ENCODE measurements around the gene MND1.
A peak's percentile ranks its signal among the peaks of the same experiment; 100 is the strongest.
"Not testable (repeated sequence)": the region's sequence is repeated elsewhere in the genome, so short reads cannot be mapped to it uniquely, and the experiment has no call there.

Gene MND1

GRCh38 chr4:153448003-153448731 lies 103.7 kb downstream of the MND1 start:
- DNase-seq, result no peak

DNA sequence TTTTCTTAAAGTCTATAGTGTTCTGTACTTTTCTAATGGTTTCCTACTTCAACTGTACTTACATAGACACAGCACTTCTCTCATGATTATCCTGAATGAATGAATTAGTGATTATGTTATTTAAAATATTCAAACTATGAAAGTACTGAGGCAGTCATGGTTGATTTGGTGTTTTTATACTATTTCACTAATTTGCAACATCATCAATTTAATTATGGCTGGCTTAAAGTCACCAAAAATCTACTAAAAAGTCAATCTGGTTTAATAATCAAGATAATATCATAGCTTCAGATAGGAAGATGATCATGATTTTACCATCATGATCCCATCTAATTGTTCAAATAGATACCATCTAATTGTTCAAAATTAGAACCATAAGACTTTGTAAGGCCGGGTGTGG lies 104.8 kb downstream of the MND1 start:
- DNase-seq, result no peak

GRCh38 chr4:153450544-153450917 lies 106.0 kb downstream of the MND1 start:
- peak in 1 of 5 donors; percentile 66 for DNase-seq

- not testable (repeated sequence) for DNase-seq
Observed at GRCh38 chr4:153451145-153451544, 106.7 kb downstream of the MND1 start.

GRCh38 chr4:153451911-153452657 lies 107.6 kb downstream of the MND1 start:
- no peak for DNase-seq

- no peak for DNase-seq
Observed at GRCh38 chr4:153452658-153453378, 108.3 kb downstream of the MND1 start.

- DNase-seq, result no peak
Observed at GRCh38 chr4:153453402-153453801, 108.9 kb downstream of the MND1 start.

GRCh38 chr4:153458969-153459368 lies 114.5 kb downstream of the MND1 start:
- no peak for DNase-seq

GRCh38 chr4:153461549-153461948 lies 117.1 kb downstream of the MND1 start:
- DNase-seq, result not testable (repeated sequence)

DNA sequence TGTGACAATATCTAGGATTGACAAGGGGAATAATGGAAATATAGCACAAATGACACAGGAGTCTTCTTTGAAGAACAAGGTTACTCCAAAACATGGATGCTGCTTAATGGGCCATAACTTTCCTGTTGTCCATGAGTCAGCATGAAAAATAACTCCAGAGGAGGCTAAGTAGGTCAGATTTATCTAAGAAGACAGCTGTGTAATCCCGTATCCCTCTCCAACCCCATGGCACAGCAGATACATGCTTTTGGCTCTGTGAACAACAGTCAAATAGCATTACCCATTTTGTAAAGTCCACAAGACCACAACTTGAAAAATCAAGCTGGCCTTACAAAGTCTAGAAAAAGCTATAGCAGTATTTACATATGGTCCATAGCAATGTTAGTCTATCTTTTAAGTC lies 119.6 kb downstream of the MND1 start:
- no peak for DNase-seq
